ENCODE measurements around the gene MED16. TPM values are rescaled to one million over a fixed set of nuclear protein-coding genes. Genes with fewer than 3 reads are reported as not detected.
A peak's percentile ranks its signal among the peaks of the same experiment; 100 is the strongest.

The MED16 gene
- total RNA-seq, 4 donors from 2014 or later, result 45.1 to 63.9 (median 57.0) TPM

GRCh38 chr19:861756-862580, 31.0 kb downstream of the MED16 start:
- DNase-seq (ENCODE audit: low spot score in 2 of 2), result no peak
- no peak overlapping the region for H3K27ac ChIP-seq
- H3K27me3 ChIP-seq, result no peaks in the 10 kb centered on the region
- peaks cover 44% of the 10 kb centered on the region for H3K4me1 ChIP-seq
- peak overlapping the region; percentile 62 for H3K4me3 ChIP-seq
- H3K9me3 ChIP-seq, result no peaks in the 10 kb centered on the region
- peak in 1 of 2 donors; percentile 34 for TF ChIP-seq CTCF (IDR thresholded peaks at IDR 0.05)
- TF ChIP-seq POLR2AphosphoS5 (IDR thresholded peaks at IDR 0.05), result no peak
- 8% methylated on average over 36 of the region's 60 CpGs for WGBS
- H3K36me3 ChIP-seq, result no peaks in the 10 kb centered on the region

GRCh38 chr19:861141-861755, 31.7 kb downstream of the MED16 start:
- DNase-seq (ENCODE audit: low spot score in 2 of 2), result no peak
- Histone ChIP-seq H3K27ac (no peak overlapping the region), H3K4me1 (peaks cover 44% of the 10 kb centered on the region), H3K27me3 (no peaks in the 10 kb centered on the region), H3K4me3 (peak overlapping the region; percentile 62), H3K9me3 (no peaks in the 10 kb centered on the region), H3K36me3 (no peaks in the 10 kb centered on the region)
- TF ChIP-seq EP300 (IDR thresholded peaks at IDR 0.05), result no peak
- WGBS, result 41% methylated on average over 18 of the region's 35 CpGs

- no peaks in the 10 kb centered on the region for H3K27me3 ChIP-seq
- peak within 1 kb of the TSS; percentile 84 for H3K27ac ChIP-seq
- DNase-seq (ENCODE audit: low spot score in 2 of 2), result peak in 1 of 2 donors; percentile 91
- H3K9me3 ChIP-seq, result no peaks in the 10 kb centered on the region
- 20% methylated on average over 8 of the region's 24 CpGs for WGBS
- H3K4me1 ChIP-seq, result peaks cover 44% of the 10 kb centered on the region
- H3K36me3 ChIP-seq, result no peaks in the 10 kb centered on the region
- peak within 1 kb of the TSS; percentile 62 for H3K4me3 ChIP-seq
- TF ChIP-seq EP300 (IDR thresholded peaks at IDR 0.05) (no peak), POLR2AphosphoS5 (IDR thresholded peaks at IDR 0.05) (peak in 2 of 3 donors; percentile 24 to 36), CTCF (IDR thresholded peaks at IDR 0.05) (no peak), POLR2A (IDR thresholded peaks at IDR 0.05) (peak; percentile 78 to 92)
Measured at GRCh38 chr19:858868-859843, 33.8 kb downstream of the MED16 start, which contains the start of gene CFD. TSS of gene CFD (plus strand) at chr19:859664. CDS start at chr19:859690, 26 bp downstream.

- peaks cover 44% of the 10 kb centered on the region for H3K4me1 ChIP-seq
- no peaks in the 10 kb centered on the region for H3K36me3 ChIP-seq
- peak overlapping the region; percentile 84 for H3K27ac ChIP-seq
- no peak overlapping the region for H3K4me3 ChIP-seq
- WGBS, result 94% methylated on average over 8 of the region's 9 CpGs
- H3K27me3 ChIP-seq, result peaks cover 2% of the 10 kb centered on the region
- no peaks in the 10 kb centered on the region for H3K9me3 ChIP-seq
- DNase-seq (ENCODE audit: low spot score in 2 of 2), result no peak
- no peak for TF ChIP-seq POLR2AphosphoS5 (IDR thresholded peaks at IDR 0.05)
Measured at GRCh38 chr19:858284-858683, 34.7 kb downstream of the MED16 start.

GRCh38 chr19:855566-856120, 37.3 kb downstream of the MED16 start:
- Histone ChIP-seq H3K9me3 (no peaks in the 10 kb centered on the region), H3K4me1 (peaks cover 35% of the 10 kb centered on the region), H3K4me3 (no peak overlapping the region), H3K36me3 (no peaks in the 10 kb centered on the region), H3K27me3 (peaks cover 15% of the 10 kb centered on the region), H3K27ac (no peak overlapping the region)
- 70% methylated on average over 2 of the region's 40 CpGs for WGBS
- TF ChIP-seq CTCF (IDR thresholded peaks at IDR 0.05) (no peak), EP300 (IDR thresholded peaks at IDR 0.05) (no peak), POLR2AphosphoS5 (IDR thresholded peaks at IDR 0.05) (no peak), POLR2A (IDR thresholded peaks at IDR 0.05) (no peak)
- no peak for DNase-seq (ENCODE audit: low spot score in 2 of 2)

Measured in suprapubic skin (tissue), 4 donors.